NCI-H128 (cell line): ENCODE results near the gene SGPP2.

ENCODE experiments used
- DNase-seq: peaks from one replicate; lab custom pipeline; 2025; ENCODE audit not compliant: unreplicated experiment; lab: John Stamatoyannopoulos, UW

Gene SGPP2

DNA sequence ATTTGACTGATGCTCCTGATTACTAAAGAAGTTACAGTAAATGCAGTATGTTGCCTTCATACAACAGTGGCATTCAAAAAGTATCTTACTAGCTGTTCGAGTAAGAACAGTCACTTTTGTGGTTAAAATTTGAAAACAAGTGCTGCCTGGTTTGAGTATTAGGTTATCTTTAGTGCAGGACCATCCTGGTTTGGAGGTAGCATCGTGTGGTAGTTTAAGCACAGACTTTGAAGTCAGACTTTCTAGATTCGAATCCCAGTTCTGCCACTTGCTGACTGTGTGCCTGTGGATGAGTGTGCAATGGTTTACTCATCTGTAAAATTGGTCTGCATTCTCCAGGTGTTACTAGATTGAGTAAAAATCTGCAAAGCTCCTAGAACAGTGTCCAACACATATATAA is 96.8 kb downstream of the SGPP2 start:
- DNase-seq = no peak

DNA sequence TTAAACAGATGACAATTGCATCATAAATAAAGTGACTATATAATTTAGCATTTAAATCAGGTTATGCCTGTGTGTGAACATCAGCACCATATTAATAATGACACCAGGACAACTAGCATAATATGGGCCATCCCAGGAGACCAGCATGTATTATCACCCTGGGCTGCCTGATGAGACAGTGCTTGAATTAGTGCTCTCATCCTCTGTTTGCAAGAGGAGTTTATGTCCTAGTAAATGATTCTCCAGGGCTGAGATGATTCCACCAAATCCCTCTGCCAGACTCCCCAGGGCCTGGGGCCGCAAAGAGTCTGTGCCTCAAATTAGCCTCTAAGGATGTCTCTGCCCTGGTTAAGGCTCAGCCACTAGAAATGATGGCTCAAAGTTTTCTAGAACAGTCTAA is 97.7 kb downstream of the SGPP2 start:
- no peak for DNase-seq

DNA sequence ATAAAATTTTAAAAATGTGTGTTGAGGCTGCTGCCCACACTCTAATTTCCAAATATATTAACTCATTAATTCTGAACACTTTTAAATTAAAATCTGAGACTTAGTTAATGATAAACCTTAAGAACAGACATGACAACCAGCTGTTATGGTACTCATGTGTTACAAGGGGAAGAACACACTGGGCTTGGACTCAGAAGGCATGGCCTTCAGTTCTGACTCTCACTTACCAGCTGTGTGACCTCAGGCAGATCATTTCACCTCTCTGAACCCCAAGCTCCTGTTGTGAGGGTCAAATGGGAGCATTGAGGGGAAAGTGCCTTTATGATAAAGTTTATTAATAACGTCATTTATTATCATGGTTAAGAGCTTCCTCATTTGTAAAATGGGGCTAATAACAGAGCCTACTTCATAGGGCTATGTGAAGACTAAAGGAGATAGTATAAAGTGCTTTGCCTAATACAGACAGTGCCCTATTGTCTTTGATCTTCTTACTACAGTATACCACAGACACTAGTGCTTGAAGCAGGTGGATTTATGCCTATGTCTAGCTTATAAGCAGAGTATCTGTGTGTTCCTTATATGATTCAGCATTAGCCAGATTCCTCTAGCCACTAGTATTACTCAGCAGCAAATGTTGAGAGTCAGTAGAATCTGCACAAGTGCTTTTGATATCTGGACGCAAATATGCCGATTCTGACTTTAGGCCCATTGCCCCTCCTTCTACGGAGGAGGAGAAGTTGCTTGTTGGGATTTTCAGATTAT is 99.6 kb downstream of the SGPP2 start:
- no peak for DNase-seq

DNA sequence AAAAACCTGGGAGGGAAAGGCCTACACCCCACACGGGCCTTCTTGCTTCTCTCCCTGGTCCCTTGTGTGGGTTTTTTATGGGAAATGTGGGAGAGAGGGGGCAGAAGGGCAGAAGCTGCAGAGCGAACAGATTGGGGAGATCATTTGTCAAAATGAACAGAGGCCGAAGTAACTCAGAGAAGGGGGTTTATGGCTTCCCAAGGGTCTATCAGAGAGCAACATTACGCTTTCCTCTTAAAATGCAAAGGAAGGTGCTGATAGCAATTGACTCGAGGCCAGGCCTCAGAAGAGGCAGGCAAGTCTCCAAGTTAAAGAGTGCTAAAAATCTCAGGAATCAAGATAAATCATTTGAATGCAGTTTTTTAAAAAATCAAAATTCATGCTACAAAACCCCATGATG is 101.5 kb downstream of the SGPP2 start:
- DNase-seq = no peak

DNA sequence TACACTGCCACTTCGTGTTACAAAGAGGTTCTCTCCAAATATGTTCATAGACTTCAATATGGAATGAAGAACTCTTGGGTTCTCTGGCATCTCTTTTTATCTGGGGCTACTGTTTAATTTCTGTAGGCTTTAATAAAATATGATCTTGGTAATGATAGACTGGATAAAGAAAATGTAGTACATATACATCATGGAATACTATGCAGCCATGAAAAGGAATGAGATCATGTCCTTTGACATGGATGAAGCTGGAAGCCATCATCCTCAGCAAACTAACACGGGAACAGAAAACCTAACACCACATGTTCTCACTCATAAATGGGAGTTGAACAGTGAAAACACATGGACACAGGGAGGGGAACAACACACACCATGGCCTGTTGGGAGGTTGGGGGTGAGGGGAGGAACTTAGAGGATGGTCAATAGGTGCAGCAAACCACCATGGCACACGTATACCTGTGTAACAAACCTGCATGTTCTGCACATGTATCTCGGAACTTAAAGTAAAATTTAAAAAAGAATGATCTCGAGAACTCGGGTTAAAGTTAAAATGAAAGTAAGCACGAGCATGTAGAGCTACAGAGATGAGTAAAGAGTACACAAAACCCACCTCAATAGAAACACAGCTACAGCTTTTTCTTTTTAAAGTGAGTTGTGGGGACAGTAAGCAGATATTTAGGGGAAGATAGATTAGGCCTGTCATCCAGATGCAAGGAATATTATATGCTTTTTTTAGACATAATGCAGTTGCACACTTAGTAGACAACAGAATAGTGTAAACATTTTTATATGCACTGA is 102.3 kb downstream of the SGPP2 start:
- no peak for DNase-seq

DNA sequence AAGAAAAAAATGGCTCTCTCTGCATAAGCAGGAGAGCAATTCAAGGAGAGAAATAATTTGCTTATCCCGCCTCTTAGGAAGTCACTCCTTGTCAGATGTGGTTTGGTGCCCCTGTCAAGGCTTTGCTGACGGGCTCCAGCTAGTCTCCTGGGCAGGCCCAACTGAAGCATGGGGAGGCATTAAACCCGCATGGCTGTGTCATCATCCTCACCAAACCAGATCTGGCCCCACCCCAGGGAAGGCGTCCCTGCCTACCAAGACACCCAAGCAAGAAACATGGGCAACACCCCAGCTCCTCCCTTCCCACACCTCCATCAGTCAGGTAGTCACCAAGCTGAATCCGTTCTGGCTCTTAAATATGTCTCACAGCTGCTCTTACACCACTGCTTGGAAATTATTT is 108.0 kb downstream of the SGPP2 start:
- no peak for DNase-seq

DNA sequence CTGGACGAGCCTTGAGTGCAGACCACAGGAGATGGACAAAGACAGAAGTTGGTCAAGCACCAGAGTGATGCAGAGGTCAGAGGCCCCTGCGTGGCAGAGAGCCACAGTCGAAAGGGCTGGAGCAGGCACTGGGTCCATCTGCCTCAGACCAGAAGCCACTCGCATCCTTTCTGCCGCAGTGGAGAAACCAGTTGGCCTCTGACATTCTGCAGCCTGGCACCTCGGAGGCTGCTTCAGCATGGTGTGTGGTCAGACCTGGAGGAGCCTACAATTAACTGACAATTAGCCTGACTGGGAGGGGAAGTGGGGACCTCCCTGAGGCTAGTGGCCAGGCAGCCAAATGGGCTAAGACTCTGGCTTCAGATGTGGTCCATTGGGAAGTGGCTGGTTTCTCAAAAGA is 111.1 kb downstream of the SGPP2 start:
- no peak for DNase-seq

DNA sequence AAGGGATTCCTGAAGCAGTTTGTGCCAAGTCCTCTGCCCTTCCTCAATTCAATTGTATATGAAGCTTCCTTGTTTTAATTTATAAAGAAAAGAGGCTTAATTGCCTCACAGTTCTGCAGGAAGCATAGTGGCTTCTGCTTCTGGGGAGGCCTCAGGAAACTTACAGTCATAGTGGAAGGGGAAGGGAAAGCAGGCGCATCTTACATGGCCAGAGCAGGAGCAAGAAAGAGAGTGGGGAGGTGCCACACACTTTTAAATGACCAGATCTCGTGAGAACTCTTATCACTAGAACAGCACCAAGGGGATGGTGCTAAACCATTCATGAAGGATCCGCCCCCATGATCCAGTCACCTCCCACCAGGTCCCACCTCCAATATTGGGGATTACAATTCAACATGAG is 114.2 kb downstream of the SGPP2 start:
- DNase-seq = no peak

DNA sequence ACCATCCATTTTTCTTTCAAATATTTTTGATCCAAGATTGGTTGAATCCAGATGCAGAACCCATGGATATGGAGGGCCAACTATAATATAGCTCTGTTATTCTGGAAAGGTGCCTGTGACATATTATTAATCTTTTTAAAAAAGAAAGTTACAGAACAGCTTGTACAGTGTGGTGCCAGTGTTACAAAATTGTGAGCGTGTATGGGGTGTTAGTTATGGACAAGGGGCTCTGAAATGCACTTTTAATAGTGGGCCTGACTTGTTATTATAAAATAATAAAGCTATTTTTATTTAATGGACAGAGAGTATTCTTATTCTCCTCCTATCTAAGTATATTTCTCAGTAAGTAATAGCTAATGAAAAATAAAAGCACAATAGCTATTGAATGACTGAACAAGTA is 120.3 kb downstream of the SGPP2 start:
- no peak for DNase-seq

DNA sequence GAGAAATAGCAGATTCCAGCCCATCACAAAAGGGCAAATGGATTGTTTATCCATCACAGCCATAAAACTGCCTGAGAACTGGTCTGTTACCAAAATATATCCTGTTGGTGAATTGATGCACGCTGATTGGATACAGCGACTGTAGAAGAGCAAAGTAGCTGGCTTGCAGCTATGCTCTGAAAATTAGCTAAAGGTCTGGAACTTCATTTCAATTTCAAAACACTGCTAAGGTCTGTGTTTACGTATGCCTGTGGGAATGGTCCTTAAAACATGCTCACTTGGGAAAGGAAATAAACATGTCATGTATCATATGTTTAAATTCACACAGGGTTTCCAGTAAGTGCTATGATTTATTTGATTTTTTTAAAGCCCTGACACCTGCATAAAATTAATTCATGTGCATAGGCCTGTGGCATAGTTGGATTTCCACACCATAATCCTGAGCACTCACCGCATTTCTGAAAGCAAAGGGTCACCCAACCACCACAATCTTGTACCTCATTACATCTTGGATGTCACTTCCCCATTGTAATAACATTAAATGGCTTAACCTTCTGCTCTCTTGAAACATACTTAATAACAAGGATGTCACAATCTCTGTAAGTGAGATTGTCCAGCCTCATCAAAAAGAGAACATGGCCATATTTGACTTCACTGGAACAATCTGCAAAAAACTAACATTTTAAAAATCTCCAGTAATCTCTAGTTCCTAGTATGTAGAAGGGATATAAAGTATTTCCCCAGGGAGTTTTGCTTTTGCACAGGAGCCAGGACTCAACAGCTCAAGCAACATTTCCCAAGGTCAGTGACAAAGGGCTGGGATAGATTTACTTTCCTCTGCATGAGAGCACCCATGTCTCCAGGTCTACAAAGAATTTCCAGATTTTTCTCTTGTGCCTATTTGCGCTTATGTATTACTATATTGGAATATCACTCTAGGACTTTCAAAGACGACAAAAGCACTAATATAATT is 121.8 kb downstream of the SGPP2 start:
- no peak for DNase-seq

DNA sequence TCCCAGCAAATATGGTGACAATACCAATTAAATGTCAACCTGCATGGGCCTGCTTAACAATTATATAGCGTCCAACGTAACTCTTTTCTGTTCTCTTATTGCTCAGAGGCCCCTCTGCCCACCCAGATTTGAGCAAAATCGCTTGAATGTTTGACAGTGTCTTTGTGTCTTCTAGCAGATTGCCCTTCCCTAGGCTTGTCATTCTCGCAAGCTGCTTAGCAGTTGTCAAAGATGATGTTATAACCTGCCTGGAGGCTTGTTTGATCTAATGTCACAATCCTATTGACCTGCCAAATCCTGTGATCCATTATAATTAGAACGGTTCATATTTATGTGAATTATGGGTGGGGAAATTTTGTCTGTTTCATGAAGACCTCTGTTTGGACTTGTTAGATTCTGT is 122.7 kb downstream of the SGPP2 start:
- DNase-seq = no peak

DNA sequence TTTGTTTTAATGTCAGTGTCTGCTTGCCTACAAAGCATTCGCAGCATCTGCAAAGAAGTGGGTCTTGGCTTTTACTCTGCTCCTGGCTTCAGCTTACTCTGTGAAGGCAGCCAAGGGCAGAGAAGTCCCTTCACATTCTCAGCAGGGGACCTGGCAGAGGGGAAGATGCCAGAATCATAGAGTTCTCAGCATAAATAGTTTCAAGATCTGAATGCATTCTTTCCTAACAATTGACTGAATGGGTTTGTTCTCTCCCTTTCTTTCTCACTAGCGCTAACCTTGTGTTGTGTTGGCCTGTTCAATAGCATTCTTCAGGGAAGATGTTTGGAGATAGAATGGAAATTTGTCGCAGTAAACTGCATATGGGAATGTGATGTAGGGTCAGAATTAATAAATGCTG is 124.6 kb downstream of the SGPP2 start:
- DNase-seq = no peak

DNA sequence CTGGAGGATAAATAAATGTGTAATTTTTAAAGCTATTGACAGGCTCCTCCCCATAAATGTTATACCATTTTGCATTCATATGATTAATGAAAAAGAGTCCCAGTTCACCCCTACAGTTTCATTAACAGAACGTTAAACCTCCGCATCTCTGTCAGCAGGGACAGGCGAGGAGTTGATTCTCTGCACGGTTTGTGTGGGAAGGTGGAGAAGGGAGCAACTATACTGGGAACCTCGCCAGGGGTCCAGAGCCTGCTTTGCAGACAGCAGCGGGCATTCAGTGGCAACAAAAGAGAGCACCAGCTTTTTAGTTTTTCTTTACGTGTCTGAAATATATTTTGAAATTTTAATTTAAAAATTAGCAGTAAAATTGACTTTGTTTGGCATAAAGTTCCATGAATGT is 130.2 kb downstream of the SGPP2 start:
- DNase-seq = no peak

DNA sequence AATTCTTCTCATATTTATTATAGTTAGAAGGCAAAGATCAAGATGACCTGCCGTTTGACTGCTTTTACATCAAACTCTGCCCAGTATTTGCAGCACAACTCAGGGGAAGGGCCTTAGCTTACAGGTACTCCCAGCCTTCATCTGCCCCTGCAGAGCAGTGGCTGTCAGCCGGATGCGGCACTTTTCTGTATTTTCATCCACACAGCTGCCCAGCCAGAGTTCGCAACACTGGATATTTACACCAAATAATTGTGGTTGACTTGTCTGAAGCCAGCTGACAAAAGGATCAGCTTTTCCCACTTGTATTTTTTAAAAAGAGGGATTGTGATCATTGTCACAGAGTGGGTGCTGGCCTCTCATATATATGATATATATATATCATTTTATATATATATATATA is 136.8 kb downstream of the SGPP2 start:
- no peak for DNase-seq

DNA sequence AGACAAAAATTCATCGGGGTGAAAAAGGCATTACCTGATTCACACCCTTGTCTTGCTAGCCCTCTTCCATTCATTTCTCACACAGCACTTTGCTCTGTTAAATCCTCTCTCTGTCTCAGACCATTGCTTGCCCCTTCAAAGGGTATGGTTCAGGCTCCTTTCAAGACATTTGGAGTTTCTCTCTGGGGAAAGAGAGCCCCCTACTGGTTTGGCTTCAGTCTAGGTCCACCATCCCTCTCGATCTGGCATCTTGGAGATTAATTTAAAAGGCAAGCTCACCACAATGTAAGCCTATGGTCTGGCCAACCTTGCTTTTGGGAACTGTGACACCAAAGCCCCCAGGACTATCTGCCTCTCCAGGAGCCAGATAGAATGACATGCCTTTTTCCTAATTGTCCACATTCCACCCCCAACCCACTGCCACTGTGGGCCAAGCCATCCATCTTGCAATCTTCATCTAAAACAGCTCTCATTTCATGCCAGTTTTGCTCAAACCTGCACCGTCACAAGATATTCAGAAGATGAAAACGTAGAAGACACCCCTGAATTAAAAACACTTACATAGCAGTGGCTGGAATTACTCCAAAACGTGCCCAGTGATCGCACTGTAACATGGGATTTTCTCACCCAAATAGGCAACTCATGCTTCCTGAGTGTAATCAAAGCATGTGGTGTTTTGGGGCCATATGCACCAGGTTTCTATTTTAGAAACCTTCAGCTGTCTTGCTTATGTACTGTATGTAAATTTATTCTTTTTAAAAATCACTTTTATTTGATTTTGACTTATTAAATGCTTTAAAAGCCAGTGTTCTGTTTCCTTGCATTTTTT is 137.7 kb downstream of the SGPP2 start:
- no peak for DNase-seq

DNA sequence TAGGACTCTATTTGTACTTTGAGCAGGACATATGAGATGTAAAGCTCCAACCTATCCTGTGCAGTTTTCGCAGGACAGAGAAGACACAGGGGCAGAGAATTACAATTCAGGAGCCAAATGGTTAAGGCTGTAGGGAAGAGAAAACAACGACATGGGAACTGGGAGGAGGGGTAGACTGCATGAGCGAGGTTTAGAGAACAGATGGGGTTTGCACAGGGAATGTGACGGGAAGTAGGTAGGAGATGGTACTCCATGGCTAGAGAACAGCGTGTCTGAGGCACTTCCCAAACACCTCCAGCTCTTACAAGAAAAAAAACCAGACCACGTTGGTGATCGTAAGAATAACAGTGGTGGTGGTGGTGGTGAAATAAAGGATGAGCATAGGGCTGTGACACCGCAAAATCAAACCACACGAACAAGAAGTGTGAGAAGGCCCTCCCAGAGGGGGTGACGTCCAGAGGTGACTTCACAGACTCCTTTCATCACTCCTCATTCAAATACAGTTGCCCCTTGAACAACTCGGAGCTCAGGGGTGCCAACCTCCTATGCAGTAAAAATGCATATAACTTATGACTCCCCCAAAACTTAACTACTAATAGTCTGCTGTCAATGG is 138.9 kb downstream of the SGPP2 start:
- DNase-seq = no peak

DNA sequence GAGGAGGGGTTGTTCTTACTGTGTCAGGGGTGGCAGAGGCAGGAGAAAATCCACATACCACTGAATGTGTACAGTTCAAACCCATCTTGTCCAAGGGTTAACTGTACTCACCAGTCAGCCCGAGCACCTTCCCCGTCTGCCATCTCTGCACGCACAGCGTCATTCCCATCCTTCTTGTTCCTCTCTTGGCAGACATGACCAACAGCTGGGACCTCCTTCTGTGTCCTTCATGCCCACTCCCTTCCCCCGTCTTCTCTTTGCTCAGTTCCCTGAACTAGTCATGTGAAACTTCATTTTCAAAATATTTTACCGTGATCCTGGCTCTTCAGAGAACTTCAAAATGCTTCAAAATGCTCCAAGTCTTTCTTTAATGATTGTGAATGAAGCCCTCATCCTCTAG is 139.6 kb downstream of the SGPP2 start:
- no peak for DNase-seq

DNA sequence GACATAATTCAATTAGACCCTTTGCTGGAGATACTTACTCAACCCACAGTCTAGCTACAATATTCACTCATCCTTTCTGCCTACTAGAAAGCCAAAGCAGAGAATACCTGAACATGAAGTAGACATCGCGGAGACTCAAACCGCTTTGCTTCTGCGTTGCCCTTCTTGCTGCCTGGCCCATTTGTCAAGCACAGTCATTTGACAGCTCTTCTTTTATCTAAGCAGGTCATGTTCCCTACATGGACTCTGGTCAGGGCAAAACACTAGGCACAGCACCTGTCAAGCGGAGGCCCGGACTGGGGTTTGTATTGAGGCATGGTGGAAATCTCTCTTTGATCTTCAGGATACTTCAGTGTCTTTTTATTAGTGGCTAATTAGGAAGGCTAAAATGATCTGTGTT is 141.9 kb downstream of the SGPP2 start:
- no peak for DNase-seq

DNA sequence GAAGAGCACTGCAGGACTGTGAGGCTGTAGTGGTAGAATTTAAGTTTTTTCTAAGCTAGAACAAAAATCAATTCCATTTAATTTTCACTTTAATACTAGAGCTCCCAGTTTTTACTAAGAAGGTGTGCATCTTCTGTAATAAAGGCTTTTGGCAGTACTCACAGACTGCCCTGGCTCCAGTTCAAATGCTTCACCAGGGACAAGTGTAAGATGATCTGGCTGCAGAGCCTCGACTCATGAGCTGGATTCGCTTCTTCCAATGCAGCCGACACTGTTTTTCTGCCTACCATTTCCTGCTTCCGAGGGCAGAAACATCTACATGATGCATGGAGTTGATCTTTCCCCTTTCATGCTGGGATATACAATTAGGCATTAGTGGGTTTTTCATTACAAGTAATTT is 144.5 kb downstream of the SGPP2 start:
- peak; percentile 46 for DNase-seq

DNA sequence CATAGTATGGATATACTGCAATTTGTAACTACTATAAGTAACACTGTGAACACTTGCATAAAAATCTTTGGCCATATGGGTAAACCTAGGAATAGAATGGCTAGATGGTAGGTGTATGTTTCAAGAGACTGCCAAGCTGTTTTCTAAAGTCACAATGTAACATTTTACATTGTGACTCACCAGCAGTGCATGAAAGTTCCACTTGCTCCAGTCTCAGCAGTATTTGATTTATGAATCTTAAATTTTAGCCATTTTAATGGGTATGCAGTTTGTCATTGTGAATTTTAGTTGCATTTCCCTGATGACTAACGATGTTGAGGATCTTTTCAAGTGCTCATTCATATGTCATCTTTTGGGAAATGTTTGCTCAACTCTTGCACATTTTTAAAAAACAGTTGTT is 145.5 kb downstream of the SGPP2 start:
- no peak for DNase-seq
